ENCODE measurements around the gene YAF2. TPM values are rescaled to one million over a fixed set of nuclear protein-coding genes. Genes with fewer than 3 reads are reported as not detected.

YAF2 gene
- total RNA-seq, 1 donor from 2014 or later: 20.5 TPM

Other genes starting within 250 kb of the YAF2 start
- 4.7 and 5.0 TPM in 2 replicates for gene GXYLT1, start 93.4 kb downstream of the YAF2 start, total RNA-seq
- gene ZCRB1, start 87.8 kb upstream of the YAF2 start, total RNA-seq: 36.0 and 40.1 TPM in 2 replicates
- 60.0 and 89.6 TPM in 2 replicates for gene PPHLN1, start 87.9 kb upstream of the YAF2 start, total RNA-seq

Data from myocyte (in vitro differentiated cells).